AG04449 (cell line): Measurements from ENCODE around the gene PBOV1.

Source experiments
- CTCF ChIA-PET: fragments of 350-600 bp; formaldehyde crosslinking; extraction: SDS; loops from one replicate; lab custom pipeline; 2021; ENCODE audit warnings: antibody characterized with exemption; lab: Yijun Ruan, JAX
- POLR2A ChIA-PET: fragments of 400-600, 350-600 bp; formaldehyde crosslinking; extraction: SDS; loops from one replicate; lab custom pipeline; 2020; ENCODE audit warnings: antibody characterized with exemption, inconsistent platforms; lab: Yijun Ruan, JAX
- DNase-seq: peaks from one replicate; pipeline ENCODE4 v3.0.0-alpha.2; 2010; ENCODE audit warnings: low read depth, low spot score
- H3K4me3 ChIP-seq: 2 replicates; pipeline ENCODE4 v1.5.1; 2011; ENCODE audit warnings: low read depth, mild to moderate bottlenecking, control low read depth, low read length
- CTCF ChIP-seq: IDR thresholded peaks from one replicate; pipeline ENCODE4 v1.5.1; 2011; ENCODE audit warnings: mild to moderate bottlenecking, moderate library complexity, low read length, control low read depth, inconsistent platforms; ENCODE audit not compliant: insufficient read depth; ENCODE audit errors: missing control alignments

PBOV1 gene

GRCh38 chr6:138205437-138206094, 12.7 kb downstream of the PBOV1 start:
- H3K4me3 ChIP-seq: no peak overlapping the region
- ChIA-PET POLR2A (no interaction called here), CTCF (no interaction called here)
- TF ChIP-seq CTCF: no peak
- DNase-seq: no peak

- no peak for DNase-seq
- ChIA-PET CTCF (no interaction called here), POLR2A (no interaction called here)
- TF ChIP-seq CTCF: no peak
- no peak overlapping the region for H3K4me3 ChIP-seq
These were observed 13.4 kb downstream of the PBOV1 start for GRCh38 chr6:138204792-138205384.

GRCh38 chr6:138204303-138204702, 14.0 kb downstream of the PBOV1 start:
- CTCF ChIA-PET: no interaction called here
- H3K4me3 ChIP-seq: no peak overlapping the region
- no peak for DNase-seq
- no peak for TF ChIP-seq CTCF
- POLR2A ChIA-PET: no interaction called here

DNA sequence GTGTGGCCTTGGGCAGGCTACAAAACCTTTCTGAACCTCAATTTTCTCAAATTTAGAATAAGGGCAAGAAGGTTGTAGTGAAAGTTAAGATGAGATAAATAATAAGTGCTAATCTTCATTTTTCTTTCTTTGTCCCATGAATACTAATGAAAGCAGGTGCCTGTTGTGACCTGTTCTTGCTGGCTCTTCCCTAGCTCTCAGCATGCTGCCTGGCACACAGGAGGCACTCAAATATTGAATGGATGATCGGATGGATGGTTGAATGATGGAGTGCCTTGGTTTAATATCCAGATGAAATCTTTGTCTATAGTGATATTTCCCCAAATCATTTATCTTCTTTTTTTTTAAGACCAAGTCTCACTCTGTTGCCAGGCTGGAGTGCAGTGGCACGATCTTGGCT, 15.0 kb downstream of the PBOV1 start:
- POLR2A ChIA-PET: no interaction called here
- CTCF ChIA-PET: no interaction called here
- no peak overlapping the region for H3K4me3 ChIP-seq
- no peak for DNase-seq
- no peak for TF ChIP-seq CTCF

DNA sequence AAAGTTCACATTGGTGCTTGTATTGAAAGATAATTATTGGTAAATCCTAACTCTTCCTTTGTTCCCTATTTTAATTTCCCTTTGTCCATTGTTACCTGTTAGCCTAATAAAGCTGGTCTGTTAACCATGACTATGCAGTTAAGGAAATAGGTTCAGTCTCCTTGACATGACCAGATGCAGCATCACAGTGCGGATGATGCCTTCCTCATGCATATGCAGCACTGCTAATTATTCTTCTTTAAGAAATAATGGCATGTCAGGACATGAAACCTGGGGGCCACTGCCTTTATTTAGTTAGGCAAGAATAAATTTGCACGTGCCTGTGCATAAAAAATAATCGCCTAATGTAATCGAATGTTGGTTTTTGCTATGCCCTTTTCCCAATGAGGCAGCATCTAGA, 16.5 kb downstream of the PBOV1 start:
- CTCF ChIA-PET: no interaction called here
- POLR2A ChIA-PET: no interaction called here
- H3K4me3 ChIP-seq: no peak overlapping the region
- DNase-seq: no peak
- TF ChIP-seq CTCF: no peak

DNA sequence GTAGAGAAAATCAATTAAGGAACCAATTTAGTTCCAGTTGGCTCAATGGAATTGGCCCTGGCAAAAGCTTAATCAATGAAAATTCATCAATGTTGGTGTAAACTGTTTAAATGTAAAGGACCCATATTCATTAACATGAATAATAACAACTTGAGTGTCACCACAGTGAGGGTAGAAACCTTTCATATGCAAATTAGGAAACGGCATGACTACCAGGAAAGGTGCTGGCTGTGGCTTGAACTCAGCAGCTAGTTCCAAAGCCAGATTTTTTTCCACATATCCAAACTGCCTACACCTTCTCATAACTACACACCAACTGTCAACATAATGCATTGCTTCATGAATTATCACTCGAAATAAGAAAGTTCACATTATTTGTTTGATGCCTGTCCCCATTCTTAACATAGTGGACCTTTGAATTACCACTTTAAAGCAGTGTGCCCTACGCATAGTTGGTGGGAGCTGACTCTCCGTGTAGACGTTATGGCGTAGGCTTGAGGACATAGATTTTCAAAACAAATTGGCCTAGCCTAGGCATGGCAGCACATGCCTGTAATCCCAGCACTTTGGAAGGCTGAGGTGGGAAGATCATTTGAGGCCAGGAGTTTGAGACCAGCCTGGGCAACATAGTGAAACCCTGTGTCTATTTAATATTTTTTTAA, 19.7 kb downstream of the PBOV1 start:
- TF ChIP-seq CTCF: no peak
- CTCF ChIA-PET: no interaction called here
- DNase-seq: no peak
- no peak overlapping the region for H3K4me3 ChIP-seq
- POLR2A ChIA-PET: no interaction called here
